Skeletal muscle cell (primary cell): ENCODE data around the gene CTCFL.

ENCODE experiments used
- DNase-seq: peaks from one replicate; pipeline ENCODE4 v3.0.0-alpha.2; 2010; ENCODE audit warnings: low read depth
- H3K4me3 ChIP-seq: 2 replicates; pipeline ENCODE4 v1.5.1; 2011; ENCODE audit warnings: low read depth, mild to moderate bottlenecking, control low read depth, low read length, moderate library complexity

The CTCFL gene

GRCh38 chr20:57561356-57562279 is 36.7 kb upstream of the CTCFL start:
- no peak overlapping the region for H3K4me3 ChIP-seq
- DNase-seq, result no peak

GRCh38 chr20:57560554-57561355 is 35.8 kb upstream of the CTCFL start, which contains the start of gene PCK1:
PCK1 (plus strand) TSS chr20:57561110; CDS start chr20:57561412, 302 bp downstream.
- no peak within 1 kb of the TSS for H3K4me3 ChIP-seq
- DNase-seq, result no peak

GRCh38 chr20:57559658-57560553 is 35.0 kb upstream of the CTCFL start:
- H3K4me3 ChIP-seq, result no peak overlapping the region
- DNase-seq, result no peak

- H3K4me3 ChIP-seq, result no peak overlapping the region
- DNase-seq, result no peak
Observed at GRCh38 chr20:57559289-57559634, 34.3 kb upstream of the CTCFL start.

- no peak for DNase-seq
- H3K4me3 ChIP-seq, result no peak overlapping the region
Observed at GRCh38 chr20:57558614-57559288, 33.8 kb upstream of the CTCFL start.

- DNase-seq, result no peak
- H3K4me3 ChIP-seq, result no peak overlapping the region
Observed at GRCh38 chr20:57557926-57558613, 33.1 kb upstream of the CTCFL start.

GRCh38 chr20:57556980-57557274 is 32.0 kb upstream of the CTCFL start:
- no peak overlapping the region for H3K4me3 ChIP-seq
- no peak for DNase-seq

- H3K4me3 ChIP-seq, result no peak overlapping the region
- DNase-seq, result no peak
Observed at GRCh38 chr20:57555457-57556184, 30.7 kb upstream of the CTCFL start.

GRCh38 chr20:57553376-57554018 is 28.6 kb upstream of the CTCFL start:
- DNase-seq, result no peak
- no peak overlapping the region for H3K4me3 ChIP-seq

GRCh38 chr20:57552471-57552870 is 27.5 kb upstream of the CTCFL start:
- no peak overlapping the region for H3K4me3 ChIP-seq
- DNase-seq, result no peak

- no peak overlapping the region for H3K4me3 ChIP-seq
- no peak for DNase-seq
Observed at GRCh38 chr20:57548177-57549058, 23.5 kb upstream of the CTCFL start.

- no peak for DNase-seq
- no peak overlapping the region for H3K4me3 ChIP-seq
Observed at GRCh38 chr20:57546956-57547649, 22.2 kb upstream of the CTCFL start.

- H3K4me3 ChIP-seq, result no peak overlapping the region
- no peak for DNase-seq
Observed at GRCh38 chr20:57545927-57546662, 21.2 kb upstream of the CTCFL start.

GRCh38 chr20:57544838-57545564 is 20.1 kb upstream of the CTCFL start:
- no peak overlapping the region for H3K4me3 ChIP-seq
- no peak for DNase-seq

- no peak for DNase-seq
- no peak overlapping the region for H3K4me3 ChIP-seq
Observed at GRCh38 chr20:57543754-57544153, 18.8 kb upstream of the CTCFL start.
